IMR-90 (cell line): Measurements from ENCODE around the gene HS3ST1. TPM values are rescaled to one million over a fixed set of nuclear protein-coding genes. Genes with fewer than 3 reads are reported as not detected.

Experiments
- ATAC-seq: fragments of 200-7000 bp; cut with Tn5 transposase; 2 replicates; pipeline ENCODE4 v1.9.1; 2020; ENCODE audit warnings: low read depth, mild to moderate bottlenecking, moderate library complexity
- BruUV-seq: library from RNA; stranded (reverse); fragments of 400-500 nt; replicated peaks from 2 replicates; lab custom pipeline; 2021; lab: Mats Ljungman, UMichigan
- CTCF ChIA-PET: fragments of 300-600 bp; formaldehyde crosslinking; extraction: SDS; loops from one replicate; lab custom pipeline; 2021; ENCODE audit warnings: antibody characterized with exemption; lab: Yijun Ruan, JAX
- POLR2A ChIA-PET: fragments of 300-600 bp; sonication (Branson Sonifier 250); formaldehyde crosslinking; loops from one replicate; lab custom pipeline; 2022; ENCODE audit warnings: antibody characterized with exemption; ENCODE audit not compliant: unreplicated experiment; lab: Charles Lee
- DNase-seq: peaks from one replicate; pipeline ENCODE4 v3.0.0; 2013
- H2AFZ ChIP-seq: replicated peaks from 2 replicates; pipeline ENCODE3; 2013; ENCODE audit warnings: low read length, mild to moderate bottlenecking; ENCODE audit not compliant: poor library complexity
- H2AK5ac ChIP-seq: 2 replicates; pipeline ENCODE4 v1.6.1; 2013; ENCODE audit warnings: low read depth, low read length, inconsistent platforms
- H2AK9ac ChIP-seq: replicated peaks from 2 replicates; pipeline ENCODE3; 2013; ENCODE audit warnings: mild to moderate bottlenecking, low read depth, low read length, moderate library complexity; ENCODE audit not compliant: poor library complexity
- H2BK120ac ChIP-seq: 2 replicates; pipeline ENCODE4 v1.6.1; 2013; ENCODE audit warnings: low read depth, low read length, inconsistent platforms
- H2BK15ac ChIP-seq: 3 replicates; pipeline ENCODE4 v1.6.1; 2013; ENCODE audit warnings: low read depth, low read length, inconsistent platforms
- H2BK20ac ChIP-seq: 2 replicates; pipeline ENCODE4 v1.6.1; 2013; ENCODE audit warnings: low read depth, mild to moderate bottlenecking, inconsistent platforms, low read length, moderate library complexity
- H2BK5ac ChIP-seq: 2 replicates; pipeline ENCODE4 v1.6.1; 2013; ENCODE audit warnings: mild to moderate bottlenecking, low read depth, low read length, inconsistent platforms; ENCODE audit not compliant: poor library complexity, severe bottlenecking
- H3K14ac ChIP-seq: replicated peaks from 2 replicates; pipeline ENCODE4 v1.6.1; 2013; ENCODE audit warnings: low read depth, low read length, inconsistent platforms
- H3K18ac ChIP-seq: 2 replicates; pipeline ENCODE4 v1.6.1; 2013; ENCODE audit warnings: low read depth, low read length, control low read depth
- H3K23ac ChIP-seq: 2 replicates; pipeline ENCODE4 v1.6.1; 2013; ENCODE audit warnings: low read depth, low read length, inconsistent platforms
- H3K27ac ChIP-seq: 2 replicates; pipeline ENCODE4 v1.5.1; 2013; ENCODE audit warnings: mild to moderate bottlenecking, control low read depth, low read length; ENCODE audit not compliant: insufficient read depth
- H3K27me3 ChIP-seq: 2 replicates; pipeline ENCODE4 v1.6.1; 2013; ENCODE audit warnings: low read length; ENCODE audit not compliant: control insufficient read depth, insufficient read depth
- H3K36me3 ChIP-seq: 2 replicates; pipeline ENCODE4 v1.6.1; 2013; ENCODE audit warnings: low read length, mixed read lengths; ENCODE audit not compliant: control insufficient read depth, insufficient read depth
- H3K4ac ChIP-seq: 2 replicates; pipeline ENCODE4 v1.6.1; 2013; ENCODE audit warnings: low read depth, low read length, inconsistent platforms
- H3K4me1 ChIP-seq: 2 replicates; pipeline ENCODE4 v1.6.1; 2013; ENCODE audit warnings: low read length, mixed read lengths; ENCODE audit not compliant: control insufficient read depth, insufficient read depth
- H3K4me2 ChIP-seq: 2 replicates; pipeline ENCODE4 v1.6.1; 2013; ENCODE audit warnings: low read depth, mild to moderate bottlenecking, control low read depth, low read length, moderate library complexity
- H3K4me3 ChIP-seq: 2 replicates; pipeline ENCODE4 v1.5.1; 2013; ENCODE audit warnings: low read depth, mild to moderate bottlenecking, control low read depth, low read length, moderate library complexity; ENCODE audit not compliant: insufficient read depth
- H3K56ac ChIP-seq: 2 replicates; pipeline ENCODE4 v1.6.1; 2013; ENCODE audit warnings: low read length, inconsistent platforms; ENCODE audit not compliant: insufficient read depth; ENCODE audit errors: extremely low read depth
- H3K79me1 ChIP-seq, 2 experiments: 2 replicates each; pipeline ENCODE4 v1.6.1; 2013; ENCODE audit warnings: low read length in 2 of 2, inconsistent platforms in 1 of 2, low read depth in 1 of 2
- H3K9ac ChIP-seq: 2 replicates; pipeline ENCODE4 v1.6.1; 2013; ENCODE audit warnings: low read depth, low read length, control low read depth
- H3K9me1 ChIP-seq: 2 replicates; pipeline ENCODE4 v1.6.1; 2013; ENCODE audit warnings: low read length, inconsistent platforms; ENCODE audit not compliant: insufficient read depth
- H3K9me3 ChIP-seq: 2 replicates; pipeline ENCODE4 v1.6.1; 2013; ENCODE audit warnings: low read length; ENCODE audit not compliant: control insufficient read depth, insufficient read depth
- H4K20me1 ChIP-seq: 2 replicates; pipeline ENCODE4 v1.6.1; 2013; ENCODE audit warnings: low read length, inconsistent platforms; ENCODE audit not compliant: insufficient read depth
- H4K5ac ChIP-seq: 2 replicates; pipeline ENCODE4 v1.6.1; 2013; ENCODE audit warnings: mild to moderate bottlenecking, low read depth, low read length, control low read depth
- H4K8ac ChIP-seq, 2 experiments: 2 replicates each; pipeline ENCODE4 v1.6.1; 2013; ENCODE audit warnings: low read depth in 2 of 2, low read length in 2 of 2, control low read depth in 1 of 2, inconsistent platforms in 1 of 2
- H4K91ac ChIP-seq: 2 replicates; pipeline ENCODE4 v1.6.1; 2013; ENCODE audit warnings: low read depth, low read length, inconsistent platforms; ENCODE audit not compliant: insufficient read depth
- BHLHE40 ChIP-seq: fragments of 150-350 bp; IDR thresholded peaks from 2 replicates; pipeline ENCODE4 v1.6.1; 2016; ENCODE audit warnings: mild to moderate bottlenecking, low read depth, low read length
- CEBPB ChIP-seq: IDR thresholded peaks from 2 replicates; pipeline ENCODE4 v1.6.1; 2012; ENCODE audit warnings: low read depth, low read length, improper control_type of control experiment
- CHD1 ChIP-seq: IDR thresholded peaks from 2 replicates; pipeline ENCODE4 v1.6.1; 2012; ENCODE audit warnings: low read depth, low read length, improper control_type of control experiment
- CTCF ChIP-seq: conservative IDR thresholded peaks from 2 replicates; pipeline ENCODE4 v1.5.1; 2012; ENCODE audit warnings: mild to moderate bottlenecking, low read depth, low read length, improper control_type of control experiment
- ELK1 ChIP-seq: fragments of 150-350 bp; IDR thresholded peaks from 2 replicates; pipeline ENCODE4 v1.6.1; 2016; ENCODE audit warnings: low read depth, mild to moderate bottlenecking, low read length, moderate library complexity, borderline replicate concordance
- FOS ChIP-seq: fragments of 150-350 bp; IDR thresholded peaks from 2 replicates; pipeline ENCODE4 v1.6.1; 2016; ENCODE audit warnings: low read depth, low read length
- MAFK ChIP-seq: IDR thresholded peaks from 2 replicates; pipeline ENCODE4 v1.6.1; 2012; ENCODE audit warnings: low read depth, low read length, improper control_type of control experiment
- MAZ ChIP-seq: IDR thresholded peaks from 2 replicates; pipeline ENCODE4 v1.6.1; 2012; ENCODE audit warnings: low read depth, mild to moderate bottlenecking, low read length, improper control_type of control experiment, moderate library complexity, borderline replicate concordance
- MXI1 ChIP-seq: IDR thresholded peaks from 2 replicates; pipeline ENCODE4 v1.6.1; 2012; ENCODE audit warnings: low read depth, mild to moderate bottlenecking, low read length, moderate library complexity, borderline replicate concordance
- NFE2L2 ChIP-seq: fragments of 150-350 bp; IDR thresholded peaks from 2 replicates; pipeline ENCODE4 v1.6.1; 2016; ENCODE audit warnings: low read depth, mild to moderate bottlenecking, low read length
- POLR2A ChIP-seq: IDR thresholded peaks from 2 replicates; pipeline ENCODE4 v1.6.1; 2012; ENCODE audit warnings: mild to moderate bottlenecking, low read depth, low read length
- RAD21 ChIP-seq: IDR thresholded peaks from 2 replicates; pipeline ENCODE4 v1.6.1; 2012; ENCODE audit warnings: low read length, improper control_type of control experiment
- RCOR1 ChIP-seq: IDR thresholded peaks from 2 replicates; pipeline ENCODE4 v1.6.1; 2012; ENCODE audit warnings: mild to moderate bottlenecking, low read length, improper control_type of control experiment; ENCODE audit not compliant: insufficient replicate concordance
- RFX5 ChIP-seq: IDR thresholded peaks from 2 replicates; pipeline ENCODE4 v1.8.0; 2012; ENCODE audit warnings: low read depth, mild to moderate bottlenecking, low read length, moderate library complexity
- SMC3 ChIP-seq: fragments of 150-350 bp; IDR thresholded peaks from 2 replicates; pipeline ENCODE4 v1.6.1; 2016; ENCODE audit warnings: low read depth, mild to moderate bottlenecking, antibody characterized with exemption, low read length, moderate library complexity
- USF2 ChIP-seq: fragments of 150-350 bp; IDR thresholded peaks from 2 replicates; pipeline ENCODE4 v1.6.1; 2017; ENCODE audit warnings: mild to moderate bottlenecking, antibody characterized with exemption, low read length, low read depth
- WGBS, 2 experiments: methylation state at CpG; one replicate each; pipeline versions ENCODE4 v1.1.5 to v1.1.7; 2013; ENCODE audit warnings: missing lambda C conversion rate in 2 of 2; ENCODE audit not compliant: insufficient read length in 1 of 2; ENCODE audit errors: extremely low coverage in 2 of 2; 5-methylcytosine and 5-hydroxymethylcytosine counted together
- dilution Hi-C: fragments of 300-500 bp; cut with HindIII; formaldehyde crosslinking; loops from one replicate; pipeline ENCODE4 v1.14.3; 2018; ENCODE audit warnings: low sequenced_read_pairs; ENCODE audit not compliant: unreplicated experiment
- in situ Hi-C: fragments of 300-500 bp; cut with MboI; formaldehyde crosslinking; loops from 3 replicates; pipeline ENCODE4 v1.14.3; 2019; ENCODE audit warnings: low sequenced_read_pairs, inconsistent platforms, mixed read lengths
- intact Hi-C: fragments of 100-400 bp; cut with micrococcal nuclease; formaldehyde crosslinking; loops from 2 replicates; pipeline ENCODE4 v1.10.0; 2022
- polyA plus RNA-seq, 3 experiments: library from polyadenylated mRNA; depleted of rRNA; stranded (reverse); fragments of >200 nt; gene quantifications; 2 replicates each; pipeline ENCODE4 v1.2.3, GENCODE V29; 2012; ENCODE audit warnings: low replicate concordance in 1 of 3
- total RNA-seq: library from RNA; depleted of rRNA; stranded (reverse); fragments of >200 nt; gene quantifications from 2 replicates; pipeline ENCODE4 v1.2.3, GENCODE V29; 2012

HS3ST1 gene
- total and polyA plus RNA-seq, 2 of the 4 experiments (the other 2 are of a cell fraction): 0.09 TPM; not detected in 1

GRCh38 chr4:11470438-11471045 lies 41.8 kb upstream of the HS3ST1 start:
- CTCF ChIA-PET: no interaction called here
- WGBS, 2 experiments: no CpG with 5 or more reads among the region's 4 CpGs
- no peak overlapping the region for H2BK120ac ChIP-seq
- TF ChIP-seq MAZ: no peak
- no peak for TF ChIP-seq RCOR1
- TF ChIP-seq RFX5: no peak
- no peak for TF ChIP-seq USF2
- TF ChIP-seq FOS: no peak
- no peak for TF ChIP-seq MXI1
- no peak for TF ChIP-seq CTCF
- TF ChIP-seq BHLHE40: no peak
- no peak for TF ChIP-seq MAFK
- TF ChIP-seq CHD1: no peak
- no peak for TF ChIP-seq ELK1
- no peak for TF ChIP-seq SMC3
- no peak for TF ChIP-seq NFE2L2
- TF ChIP-seq RAD21: no peak
- TF ChIP-seq CEBPB: no peak
- no peak for TF ChIP-seq POLR2A
- no peak overlapping the region for H3K4me2 ChIP-seq
- peaks cover 2% of the 10 kb centered on the region; the same call in 1 of the 2 replicates for H3K27me3 ChIP-seq
- H2BK5ac ChIP-seq: no peak overlapping the region
- no peaks in the 10 kb centered on the region for H3K79me1 ChIP-seq
- dilution Hi-C loops: no loop called here
- no peaks in the 10 kb centered on the region for H4K20me1 ChIP-seq
- BruUV-seq: no TSS peak
- no peak overlapping the region for H4K8ac ChIP-seq
- H2BK15ac ChIP-seq: no peak overlapping the region
- no peak overlapping the region for H4K5ac ChIP-seq
- no peak overlapping the region for H2AK5ac ChIP-seq
- no peaks in the 10 kb centered on the region for H3K9me1 ChIP-seq
- no peak overlapping the region for H2AFZ ChIP-seq
- H3K27ac ChIP-seq: no peak overlapping the region
- H3K9me3 ChIP-seq: no peaks in the 10 kb centered on the region
- H3K18ac ChIP-seq: no peak overlapping the region
- no peaks in the 10 kb centered on the region for H3K4me1 ChIP-seq
- no peak overlapping the region for H3K56ac ChIP-seq
- in situ Hi-C loops: no loop called here
- no peak overlapping the region for H2AK9ac ChIP-seq
- H2BK20ac ChIP-seq: no peak overlapping the region
- no peak overlapping the region for H3K14ac ChIP-seq
- DNase-seq: no peak
- H3K4ac ChIP-seq: no peak overlapping the region
- H3K4me3 ChIP-seq: no peak overlapping the region
- no peak for ATAC-seq
- H4K91ac ChIP-seq: no peak overlapping the region
- intact Hi-C loops: no loop called here
- H3K23ac ChIP-seq: no peak overlapping the region
- H3K36me3 ChIP-seq: no peaks in the 10 kb centered on the region
- H3K9ac ChIP-seq: no peak overlapping the region
- POLR2A ChIA-PET: no interaction called here
